C4-2B (cell line): ENCODE measurements around the gene BIRC6.

Source experiments
- H3K27ac ChIP-seq: fragments of 450-650 bp; 2 replicates; pipeline ENCODE4 v1.5.1; 2017
- ZFX ChIP-seq: fragments of 450-650 bp; IDR thresholded peaks from 2 replicates; pipeline ENCODE4 v1.6.1; 2017
- TF ChIP-seq, protein P1 (sequence below): fragments of 450-650 bp; conservative IDR thresholded peaks from 2 replicates; pipeline ENCODE4 v1.5.1; 2017; ENCODE audit warnings: mild to moderate bottlenecking

Gene BIRC6

GRCh38 chr2:32430804-32431203, 74.0 kb downstream of the BIRC6 start:
- no peak overlapping the region for H3K27ac ChIP-seq
- TF ChIP-seq, protein P1, sequence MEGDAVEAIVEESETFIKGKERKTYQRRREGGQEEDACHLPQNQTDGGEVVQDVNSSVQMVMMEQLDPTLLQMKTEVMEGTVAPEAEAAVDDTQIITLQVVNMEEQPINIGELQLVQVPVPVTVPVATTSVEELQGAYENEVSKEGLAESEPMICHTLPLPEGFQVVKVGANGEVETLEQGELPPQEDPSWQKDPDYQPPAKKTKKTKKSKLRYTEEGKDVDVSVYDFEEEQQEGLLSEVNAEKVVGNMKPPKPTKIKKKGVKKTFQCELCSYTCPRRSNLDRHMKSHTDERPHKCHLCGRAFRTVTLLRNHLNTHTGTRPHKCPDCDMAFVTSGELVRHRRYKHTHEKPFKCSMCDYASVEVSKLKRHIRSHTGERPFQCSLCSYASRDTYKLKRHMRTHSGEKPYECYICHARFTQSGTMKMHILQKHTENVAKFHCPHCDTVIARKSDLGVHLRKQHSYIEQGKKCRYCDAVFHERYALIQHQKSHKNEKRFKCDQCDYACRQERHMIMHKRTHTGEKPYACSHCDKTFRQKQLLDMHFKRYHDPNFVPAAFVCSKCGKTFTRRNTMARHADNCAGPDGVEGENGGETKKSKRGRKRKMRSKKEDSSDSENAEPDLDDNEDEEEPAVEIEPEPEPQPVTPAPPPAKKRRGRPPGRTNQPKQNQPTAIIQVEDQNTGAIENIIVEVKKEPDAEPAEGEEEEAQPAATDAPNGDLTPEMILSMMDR = no peak
- no peak for TF ChIP-seq ZFX

- no peak for TF ChIP-seq ZFX
- TF ChIP-seq, protein P1 = no peak
- no peak overlapping the region for H3K27ac ChIP-seq
Observed at GRCh38 chr2:32436150-32436549, 79.3 kb downstream of the BIRC6 start.

- H3K27ac ChIP-seq = no peak overlapping the region
- TF ChIP-seq ZFX = no peak
- TF ChIP-seq, protein P1 = no peak
Observed at GRCh38 chr2:32442020-32442467, 85.2 kb downstream of the BIRC6 start.

- TF ChIP-seq ZFX = no peak
- TF ChIP-seq, protein P1 = no peak
- H3K27ac ChIP-seq = no peak overlapping the region
Observed at GRCh38 chr2:32446369-32446768, 89.5 kb downstream of the BIRC6 start.

- TF ChIP-seq ZFX = no peak
- TF ChIP-seq, protein P1 = no peak
Observed at GRCh38 chr2:32450851-32451250, 94.0 kb downstream of the BIRC6 start.

GRCh38 chr2:32452338-32453064, 95.7 kb downstream of the BIRC6 start:
- no peak for TF ChIP-seq ZFX
- TF ChIP-seq, protein P1 = no peak
- no peak overlapping the region for H3K27ac ChIP-seq

More at GRCh38 chr2:32450851-32451250, 94.0 kb downstream of the BIRC6 start:
- H3K27ac ChIP-seq = no peak overlapping the region

GRCh38 chr2:32453242-32454062, 96.6 kb downstream of the BIRC6 start:
- TF ChIP-seq, protein P1 = no peak
- TF ChIP-seq ZFX = no peak
- no peak overlapping the region for H3K27ac ChIP-seq
